ENCODE measurements around the gene FLRT1.
"Not testable (repeated sequence)": the region's sequence is repeated elsewhere in the genome, so short reads cannot be mapped to it uniquely, and the experiment has no call there.

FLRT1 gene

DNA sequence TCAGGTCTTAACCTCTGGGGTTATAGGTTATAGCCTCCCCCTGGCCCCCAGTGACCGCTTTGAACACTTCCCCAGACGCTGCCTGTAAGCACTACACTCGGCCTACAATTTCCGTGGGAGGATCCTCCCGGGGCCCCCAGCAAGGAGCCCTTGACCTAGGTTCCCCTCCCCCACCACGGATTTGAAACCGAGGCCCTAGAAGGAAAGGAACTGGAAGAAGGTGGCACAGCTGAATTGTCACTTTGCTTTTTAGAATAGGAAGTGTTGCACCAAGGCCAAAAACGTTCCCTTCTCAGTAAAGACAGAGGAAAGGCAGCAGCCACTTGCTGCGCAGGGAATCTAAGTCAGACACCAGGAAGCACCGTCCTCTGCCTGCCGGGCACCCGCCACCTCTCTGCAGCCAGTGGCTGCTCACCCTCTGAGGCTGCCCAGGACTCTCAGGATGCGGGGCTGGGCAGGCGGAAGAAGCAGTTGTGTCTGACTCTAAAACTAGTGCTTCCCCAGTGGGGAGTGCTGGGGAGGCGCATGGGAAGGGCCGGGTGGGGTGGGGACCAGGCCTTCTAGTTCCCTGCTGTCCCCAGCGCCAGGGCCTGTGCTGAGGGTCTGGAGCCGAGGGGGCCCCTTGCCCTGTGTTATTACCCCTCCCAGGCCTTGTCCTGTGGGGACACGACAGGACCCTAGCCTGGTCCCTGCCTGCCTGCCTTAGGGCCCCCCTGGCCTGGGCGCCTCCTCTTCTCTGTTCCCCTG, 7.9 kb upstream of the FLRT1 start:
- no peak for DNase-seq

DNA sequence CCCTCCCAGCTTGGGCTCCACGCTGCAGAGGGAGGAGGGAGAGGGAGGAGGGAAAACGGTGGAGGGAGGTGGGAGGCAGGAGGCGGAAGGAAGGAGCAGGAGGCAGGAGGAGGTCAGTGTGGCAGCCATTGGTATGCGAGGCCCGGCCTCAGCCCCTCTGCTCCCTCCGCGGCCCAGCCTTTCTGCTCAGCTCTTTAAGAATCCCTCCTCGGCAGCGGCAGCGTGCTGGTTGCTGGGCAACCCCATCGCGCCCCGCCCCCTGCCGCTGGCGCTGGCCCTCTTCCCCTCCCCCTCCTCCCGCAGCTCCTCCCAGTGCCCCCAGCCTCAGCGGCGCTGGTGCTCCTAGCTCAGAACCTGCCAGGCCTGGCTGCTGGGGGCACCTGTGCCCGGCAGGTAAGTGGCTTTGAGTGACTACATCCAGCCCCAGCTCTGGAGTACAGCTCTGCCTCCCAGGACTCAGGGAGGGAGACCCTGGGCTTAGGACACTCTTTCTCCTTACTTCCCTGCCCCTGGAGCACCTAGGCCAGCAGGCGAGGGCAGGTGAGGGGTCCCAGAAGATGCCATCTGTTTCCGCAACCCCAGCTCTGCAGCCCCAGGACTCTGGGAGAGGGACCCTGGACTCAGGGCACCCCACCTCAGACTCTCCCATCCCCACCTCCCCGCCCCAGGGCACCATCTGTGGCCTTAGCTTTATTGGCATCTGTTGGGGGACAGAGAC, 7.2 kb upstream of the FLRT1 start:
- DNase-seq: no peak

DNA sequence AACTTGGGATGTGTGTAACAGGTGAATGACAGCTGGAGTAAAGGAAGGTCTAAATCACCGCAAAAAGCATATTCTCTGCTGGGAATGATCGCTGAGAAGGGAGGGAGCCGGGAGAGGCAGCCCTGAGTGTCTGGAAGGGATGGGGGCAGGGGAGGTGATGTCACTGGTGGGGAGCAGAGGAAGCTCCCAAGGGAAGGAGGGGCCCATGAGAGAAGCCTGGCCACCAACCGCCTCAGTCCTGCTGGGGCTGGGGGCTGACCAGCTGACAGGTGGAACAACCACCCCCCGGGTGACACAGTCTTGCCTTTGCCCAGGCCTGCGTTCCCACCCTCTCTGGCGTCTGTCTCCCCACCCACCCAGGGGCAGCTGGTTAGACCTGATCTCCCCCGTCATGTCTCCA, 6.0 kb upstream of the FLRT1 start:
- DNase-seq: no peak

DNA sequence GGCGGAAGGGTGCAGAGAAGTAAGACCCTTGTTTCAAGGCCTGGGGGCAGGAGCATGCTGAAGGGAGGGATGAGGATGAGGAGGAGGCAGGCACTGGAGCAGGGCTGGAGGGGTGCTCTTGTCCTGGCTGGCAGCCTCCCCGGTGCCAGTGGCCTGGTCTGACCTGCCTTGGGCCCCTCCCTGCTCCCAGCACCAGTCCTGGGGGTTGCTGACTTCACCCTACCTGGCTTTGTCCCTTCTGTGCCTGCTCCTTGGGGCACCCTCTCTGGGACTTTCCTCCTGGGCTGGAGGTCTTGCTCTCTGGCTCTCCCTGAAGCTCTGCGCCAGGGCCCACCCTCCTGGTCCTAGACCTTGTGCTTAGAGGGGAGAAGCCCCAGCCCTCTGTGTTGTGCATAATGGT, 4.7 kb upstream of the FLRT1 start:
- DNase-seq: no peak

DNA sequence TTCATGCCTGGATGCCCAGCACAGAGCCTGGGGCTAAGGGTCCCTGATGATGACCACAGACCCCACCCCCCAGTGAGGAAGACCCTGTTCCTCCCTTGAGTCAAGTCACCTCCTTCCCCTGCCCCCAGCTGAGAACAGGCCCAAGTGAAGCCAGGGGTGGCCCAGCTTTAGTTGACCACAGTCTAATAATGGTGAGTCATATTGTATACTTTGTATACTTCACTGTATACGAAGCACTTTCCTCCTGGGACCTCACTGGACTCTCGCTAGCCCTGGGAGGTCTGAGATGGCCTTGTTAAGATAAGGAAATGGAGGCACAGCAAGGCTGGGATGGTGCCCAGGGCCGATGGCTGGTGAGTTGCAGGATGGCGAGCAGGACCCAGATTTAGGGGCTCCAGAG, 3.7 kb upstream of the FLRT1 start:
- DNase-seq: no peak

DNA sequence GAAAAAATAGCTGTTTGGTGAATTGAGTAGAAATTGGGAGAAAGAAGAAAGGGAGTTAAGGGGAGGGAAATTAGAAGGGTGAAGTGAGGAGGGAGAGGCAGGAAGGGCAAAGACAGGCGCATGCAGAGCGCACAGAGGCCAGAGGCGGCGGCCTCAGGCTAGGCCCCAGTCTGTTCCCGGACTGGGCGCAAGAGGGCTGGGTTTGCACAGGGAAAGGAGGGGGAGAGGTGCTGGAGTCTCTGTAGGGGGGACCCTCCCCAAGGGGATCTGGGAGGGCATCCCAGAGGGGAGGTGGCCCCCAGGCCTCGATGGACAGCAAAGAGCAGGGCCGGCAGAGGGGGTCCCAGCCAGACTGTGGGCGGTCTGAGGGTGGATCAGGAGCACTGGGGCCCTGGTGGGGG, 1.3 kb upstream of the FLRT1 start:
- DNase-seq: no peak

DNA sequence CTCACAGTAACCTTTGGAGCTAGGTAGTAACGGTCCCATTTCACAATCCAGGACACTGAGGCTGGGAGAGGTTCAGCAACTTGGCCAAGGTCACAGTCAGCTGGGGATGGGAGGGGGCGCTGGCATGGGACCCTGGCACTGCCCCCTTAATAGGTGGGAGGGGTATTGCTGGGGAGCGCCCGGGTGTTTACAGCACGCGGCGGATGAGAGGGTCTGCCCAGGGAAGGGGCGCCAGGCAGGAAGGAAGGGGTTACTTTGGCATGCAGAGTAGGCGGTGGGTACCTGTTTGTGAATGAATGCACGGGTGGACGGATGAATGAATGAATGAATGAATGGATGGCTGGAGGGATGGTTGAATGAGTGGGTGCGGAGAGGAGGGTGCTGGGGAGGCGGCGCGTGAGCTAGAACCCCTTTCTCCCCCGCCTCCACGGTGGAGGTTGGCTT, 628 bp upstream of the FLRT1 start:
- DNase-seq: no peak

DNA sequence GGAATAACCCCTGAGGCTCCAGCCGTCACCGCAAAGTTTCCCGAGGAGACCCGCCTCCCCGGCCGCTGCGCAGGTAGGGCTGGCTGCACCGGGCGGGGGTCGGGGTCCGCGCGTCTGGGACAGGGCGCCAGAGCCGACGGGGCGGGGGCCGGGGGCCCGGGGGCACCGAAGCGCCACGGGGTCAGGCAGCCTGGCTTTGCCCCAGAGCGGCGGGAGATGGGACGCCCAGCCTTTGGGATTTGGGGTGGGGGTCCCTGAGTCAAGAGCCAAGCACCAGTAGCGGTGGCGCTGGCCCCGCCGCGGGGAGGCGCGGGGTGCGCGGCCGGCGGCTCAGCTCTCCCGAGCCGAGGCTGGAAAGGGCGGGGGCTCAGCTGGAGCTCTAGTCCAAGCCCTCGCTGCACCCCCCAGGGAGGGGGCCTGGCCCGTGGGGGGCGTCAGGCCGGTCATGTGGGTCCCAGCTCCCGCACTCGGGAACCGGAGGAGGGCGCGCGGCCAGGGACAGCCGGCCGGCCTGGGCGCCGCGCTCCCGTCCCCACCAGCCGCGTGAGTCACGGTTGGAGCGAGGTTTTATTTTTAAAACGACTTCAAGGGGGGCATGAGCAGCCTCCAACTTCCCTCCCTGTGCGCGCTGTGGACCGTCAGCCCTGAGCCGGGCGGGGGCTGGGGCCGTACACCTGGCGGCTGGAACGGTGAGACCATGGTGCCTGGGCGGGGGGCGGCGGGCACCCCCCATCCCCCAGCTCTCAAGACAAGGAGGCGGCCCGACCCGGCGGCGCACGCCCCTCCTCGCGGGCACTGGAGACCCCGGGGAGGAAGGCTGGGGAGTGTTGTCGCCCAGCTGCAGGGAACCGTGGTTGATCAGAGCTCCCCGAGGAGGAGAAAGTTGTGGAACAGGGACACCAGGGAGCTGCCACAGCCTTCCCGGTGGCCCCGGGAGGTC, 626 bp downstream of the FLRT1 start:
- no peak for DNase-seq

DNA sequence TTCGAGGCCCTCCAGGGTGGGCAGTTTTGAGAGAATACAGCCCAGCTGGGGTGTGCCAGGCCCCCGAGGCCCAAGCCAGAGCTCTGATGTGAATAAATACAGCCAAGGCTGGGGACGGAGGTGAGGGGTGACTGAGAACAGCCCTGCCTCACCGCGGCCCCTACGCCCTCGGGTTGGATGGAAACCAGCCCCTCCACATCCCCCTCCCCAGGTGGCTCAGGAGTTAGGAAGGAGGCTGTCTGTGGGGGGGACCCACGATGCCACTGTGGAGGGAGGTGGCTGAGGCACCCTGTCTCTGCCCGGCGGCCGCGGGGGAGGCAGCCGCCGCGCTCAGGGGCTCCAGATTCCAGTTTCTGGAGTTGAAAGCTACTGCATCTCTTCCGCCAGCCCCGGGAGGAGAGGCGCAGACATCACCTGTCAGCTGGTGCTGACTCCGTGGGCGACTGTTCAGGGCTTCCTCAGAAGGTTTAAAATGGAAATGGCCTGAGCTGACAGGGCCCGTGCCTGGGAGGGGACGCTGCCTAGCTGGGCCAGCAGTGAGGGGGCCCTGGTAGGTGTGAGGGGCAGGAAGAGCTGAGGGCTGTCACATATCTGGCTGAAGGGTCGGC, 1.4 kb downstream of the FLRT1 start:
- DNase-seq: no peak

DNA sequence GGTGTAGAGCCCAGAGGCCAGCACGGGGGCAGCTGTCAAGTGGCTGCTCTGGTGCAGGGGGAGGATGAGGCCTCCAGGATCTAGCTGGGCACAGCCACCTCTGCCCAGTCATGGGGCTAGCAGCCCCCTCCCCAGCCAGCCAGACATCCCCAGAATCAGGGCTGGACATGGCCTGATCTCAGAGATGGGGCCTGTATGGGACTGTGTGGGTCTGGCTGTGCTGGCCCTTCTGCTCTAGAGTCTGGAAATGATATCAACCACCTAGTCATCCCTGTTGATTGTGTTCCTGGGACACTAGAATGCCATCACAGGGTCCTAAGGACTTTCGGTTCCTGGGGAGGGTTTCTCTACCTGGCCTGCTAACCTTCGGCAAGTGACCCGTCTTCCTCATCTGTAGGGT, 2.8 kb downstream of the FLRT1 start:
- no peak for DNase-seq

DNA sequence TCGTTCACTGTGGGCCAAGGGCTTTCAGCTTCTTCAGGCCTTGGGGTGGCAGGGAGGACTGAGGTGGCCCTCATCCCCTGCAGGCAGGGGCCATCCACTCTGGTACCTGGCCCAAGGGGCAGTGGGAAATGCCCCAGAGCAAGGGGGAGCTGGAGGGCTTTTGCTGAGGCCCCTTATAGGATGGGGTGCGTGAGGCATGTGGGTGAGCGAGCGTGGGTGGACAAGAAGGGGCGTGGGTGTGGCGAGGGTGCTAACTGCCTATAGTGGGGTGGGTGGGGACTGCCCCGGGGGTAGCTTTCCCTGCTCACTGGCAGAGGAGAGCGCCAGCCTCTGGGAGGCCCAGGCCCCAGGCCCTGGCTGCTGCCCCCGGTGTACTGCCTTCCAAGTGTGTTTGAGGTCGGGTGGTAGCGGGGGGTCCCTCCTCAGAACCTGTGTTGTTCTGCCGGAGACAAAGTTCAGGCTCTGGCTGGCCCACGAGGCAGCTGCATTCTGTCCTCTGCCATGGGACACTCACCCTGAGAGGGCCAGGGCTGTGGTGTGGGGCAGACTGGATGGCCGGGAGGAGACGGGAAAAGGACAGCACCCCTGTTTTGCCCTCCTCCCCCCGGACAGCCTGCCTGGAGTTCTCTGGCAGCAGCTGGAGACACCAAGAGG, 3.4 kb downstream of the FLRT1 start:
- no peak for DNase-seq

DNA sequence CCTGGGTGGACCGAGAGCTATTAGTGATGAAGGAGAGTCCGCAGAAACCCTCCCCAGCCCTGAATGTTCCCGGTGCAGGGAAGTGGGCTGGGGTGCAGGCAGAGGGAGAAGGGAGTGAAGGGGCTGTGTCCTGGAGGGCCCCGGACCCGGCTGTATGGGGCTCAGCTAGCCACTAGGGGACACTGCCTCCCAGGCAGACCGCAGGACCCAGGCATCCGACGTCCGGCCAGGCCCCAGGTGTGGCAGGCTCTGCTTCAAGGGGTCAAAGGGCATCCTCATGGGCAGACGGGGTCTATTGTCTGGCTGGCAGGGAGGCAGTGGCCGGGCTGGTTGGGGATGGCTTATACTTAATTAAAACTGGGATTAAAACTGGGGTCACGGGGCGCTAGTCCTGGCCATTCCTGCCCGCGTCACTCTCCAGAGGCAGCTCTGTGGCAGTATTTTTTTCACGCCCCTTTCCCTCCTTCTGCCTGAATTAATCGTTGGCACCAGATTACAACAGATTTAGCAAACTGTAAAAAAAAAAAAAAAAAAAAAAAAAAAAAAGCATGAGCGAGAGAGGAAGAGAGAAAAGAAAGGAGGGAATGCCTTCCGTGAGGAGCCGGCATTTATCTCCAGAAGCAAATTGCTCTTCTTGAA, 5.1 kb downstream of the FLRT1 start:
- DNase-seq: no peak

DNA sequence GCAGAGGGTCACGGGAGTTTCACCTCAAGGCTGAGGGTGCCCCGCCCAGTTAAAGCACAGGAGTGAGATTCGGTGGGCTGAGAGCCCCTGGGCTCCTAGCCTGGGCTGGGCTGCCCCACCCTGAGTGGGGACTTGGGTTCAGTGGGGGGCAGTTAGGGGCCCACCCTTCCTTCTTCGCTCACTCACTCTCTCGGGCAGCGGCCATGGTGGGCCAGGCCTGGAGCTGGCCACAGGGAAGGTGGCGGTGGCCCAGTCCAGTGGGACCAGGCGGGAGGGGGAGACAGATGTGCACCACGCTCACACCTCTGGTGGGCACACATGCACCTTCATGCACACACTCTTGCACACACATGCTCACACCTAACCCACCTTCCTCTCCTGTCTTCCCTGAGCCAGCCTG, 6.1 kb downstream of the FLRT1 start:
- no peak for DNase-seq

DNA sequence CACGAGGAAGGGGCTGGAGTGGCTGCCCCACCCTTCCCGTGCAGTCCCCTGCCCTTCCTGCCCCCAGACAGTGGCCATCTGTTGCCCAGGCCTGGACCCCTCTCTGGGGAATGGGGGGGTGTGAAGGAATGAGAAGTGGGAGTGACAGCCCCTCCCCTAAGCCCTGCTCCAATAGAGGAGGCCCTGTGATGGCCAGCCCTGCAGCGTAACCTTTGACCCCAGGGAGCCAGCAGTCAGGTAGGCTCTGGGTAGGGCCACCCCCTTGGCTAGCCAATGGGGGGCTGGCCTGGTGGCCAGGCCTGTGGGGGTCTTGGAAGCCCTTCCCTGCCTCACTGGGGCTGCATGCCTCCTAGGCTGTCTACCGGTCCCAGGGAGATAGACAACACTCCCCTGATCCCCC, 6.6 kb downstream of the FLRT1 start:
- DNase-seq: no peak

DNA sequence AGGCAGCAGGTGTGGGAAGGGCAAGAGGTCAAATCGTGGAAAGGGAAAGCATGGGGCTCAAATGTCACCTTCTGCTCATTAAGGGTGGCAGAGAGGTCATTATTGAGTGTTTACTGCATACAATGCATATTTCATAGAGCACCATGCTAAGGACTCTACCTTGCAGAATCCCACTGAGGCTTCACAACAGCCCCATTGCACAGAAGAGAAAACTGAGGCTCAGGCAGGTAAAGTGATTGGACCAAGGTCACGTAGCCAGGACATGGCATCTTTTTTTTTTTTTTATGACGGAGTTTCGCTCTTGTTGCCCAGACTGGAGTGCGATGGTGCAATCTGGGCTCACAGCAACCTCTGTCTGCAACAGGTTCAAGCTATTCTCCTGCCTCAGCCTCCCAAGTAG, 7.8 kb downstream of the FLRT1 start:
- DNase-seq: no peak

DNA sequence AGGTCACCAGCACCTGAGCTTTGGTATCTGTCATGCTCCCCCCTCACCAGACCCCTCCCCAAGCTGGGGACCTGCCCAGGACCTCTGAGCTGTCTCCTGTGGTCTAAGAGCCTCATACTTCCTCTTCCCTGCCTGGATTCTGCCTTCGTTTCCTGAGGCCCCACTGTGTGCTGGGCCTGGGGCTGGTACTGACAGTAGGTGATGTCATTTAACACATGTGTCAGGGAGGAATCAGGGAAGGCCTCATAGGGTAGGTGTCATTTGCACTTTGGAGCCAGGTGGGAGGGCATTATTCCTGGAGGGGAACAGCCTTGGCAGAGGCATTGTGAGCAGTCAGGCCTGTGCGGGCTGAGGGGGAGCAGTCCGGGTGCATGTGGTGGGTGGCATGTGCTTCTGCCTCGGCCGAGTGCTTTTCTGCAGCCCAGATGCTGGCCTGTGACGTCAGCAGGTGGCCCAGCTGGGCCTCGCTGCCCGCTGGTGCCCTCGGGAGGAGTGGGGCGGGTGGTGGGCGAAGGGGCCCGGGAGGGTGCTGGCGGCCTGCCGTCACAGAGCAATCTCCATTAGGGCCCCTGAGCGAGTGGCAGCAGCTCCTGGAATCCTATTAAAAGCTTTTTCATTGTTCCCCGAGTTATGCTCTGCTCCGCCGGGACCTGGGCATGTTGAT, 9.1 kb downstream of the FLRT1 start:
- no peak for DNase-seq

DNA sequence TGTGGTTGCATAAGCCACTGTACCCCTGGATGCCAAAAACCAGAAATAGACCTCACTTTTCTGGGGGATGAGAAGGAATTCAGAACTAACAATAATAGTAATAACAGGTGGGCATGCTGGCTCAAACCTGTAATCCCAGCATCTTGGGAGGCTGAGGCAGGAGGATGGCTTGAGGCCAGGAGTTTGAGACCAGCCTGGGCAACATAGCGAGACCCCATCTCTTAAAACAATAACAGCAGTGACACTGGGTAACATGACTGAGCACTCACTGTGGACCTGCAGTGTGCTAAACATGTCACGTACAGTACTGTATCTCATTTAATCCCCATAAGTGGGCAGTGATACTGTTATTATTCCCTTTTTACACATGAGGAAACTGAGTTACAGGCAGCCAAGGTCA, 10.0 kb downstream of the FLRT1 start:
- DNase-seq: no peak

DNA sequence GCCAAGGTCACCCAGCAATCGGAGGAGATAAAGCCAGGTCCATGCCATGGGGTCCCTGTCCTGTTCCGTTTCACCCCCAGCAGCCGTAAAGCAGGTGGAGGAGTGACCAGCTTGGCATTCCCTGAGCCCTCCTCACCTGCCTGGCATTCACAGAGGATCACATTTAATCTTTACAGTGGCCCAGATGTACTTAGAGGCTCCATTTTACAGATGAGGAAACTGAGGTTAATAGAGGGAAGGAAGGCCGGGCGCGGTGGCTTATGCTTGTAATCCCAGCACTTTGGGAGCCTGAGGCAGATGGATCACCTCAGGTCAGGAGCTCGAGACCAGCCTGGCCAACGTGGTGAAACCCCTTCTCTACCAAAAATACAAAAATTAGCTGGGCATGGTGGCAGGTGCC, 11.6 kb downstream of the FLRT1 start:
- DNase-seq: not testable (repeated sequence)

DNA sequence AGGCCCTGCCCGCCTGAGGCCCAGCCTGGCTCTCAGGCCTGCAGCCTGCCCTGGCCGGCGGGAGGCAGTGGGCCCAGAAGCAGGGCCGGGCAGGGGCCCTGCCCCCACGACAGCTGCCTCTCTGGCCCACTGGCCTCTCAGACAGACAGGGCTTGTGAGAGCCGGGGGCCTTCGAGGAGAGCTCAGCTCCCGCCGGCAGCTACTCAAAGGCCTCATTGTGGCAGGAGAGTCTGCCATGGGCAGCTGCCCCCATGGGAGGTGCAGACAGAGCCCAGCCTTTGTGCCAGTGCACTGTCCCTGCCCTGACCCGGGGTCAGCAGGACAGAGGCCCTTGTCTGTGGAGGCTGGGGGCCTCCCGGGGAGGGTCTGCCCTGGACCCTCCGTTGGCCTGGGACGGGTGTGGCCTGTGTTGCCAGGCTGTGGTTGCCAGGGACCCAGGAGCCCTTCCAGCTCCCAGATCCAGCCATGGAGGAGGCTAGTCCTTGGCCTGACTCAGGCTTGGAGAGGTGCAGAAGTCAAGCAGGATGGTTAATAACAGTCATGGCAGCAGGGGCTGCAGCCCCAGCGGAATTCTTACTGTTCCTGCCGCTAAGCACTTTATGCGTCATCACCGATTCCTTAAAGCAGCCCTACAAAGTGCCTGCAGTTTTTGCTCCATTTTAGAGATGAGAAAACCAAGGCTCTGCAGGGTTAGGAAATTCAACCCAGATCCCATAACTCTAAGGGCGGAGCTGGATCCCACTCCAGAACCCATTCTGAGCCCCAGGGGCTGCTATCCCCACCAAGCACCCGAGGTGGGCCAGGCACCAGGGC, 12.5 kb downstream of the FLRT1 start:
- no peak for DNase-seq

DNA sequence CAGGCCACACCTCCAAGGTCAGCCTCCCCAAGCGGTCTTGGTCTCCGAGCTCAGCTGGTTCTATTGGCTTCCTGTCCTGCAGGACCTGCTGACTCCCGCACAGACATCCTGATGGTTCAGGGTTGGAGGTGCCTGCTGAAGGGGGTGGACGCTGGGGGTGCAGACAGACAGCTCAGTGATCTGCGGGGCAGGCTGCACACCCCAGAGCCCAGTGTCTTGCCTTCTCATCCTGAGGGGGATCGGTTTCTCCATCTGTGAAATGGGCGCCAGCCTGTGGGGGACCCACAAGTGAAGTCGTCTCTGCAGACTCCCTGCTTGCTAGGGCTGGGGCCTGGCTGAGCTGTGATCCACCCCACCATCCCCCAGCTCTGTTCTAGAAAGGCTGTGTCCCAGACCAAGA, 13.8 kb downstream of the FLRT1 start:
- DNase-seq: no peak

DNA sequence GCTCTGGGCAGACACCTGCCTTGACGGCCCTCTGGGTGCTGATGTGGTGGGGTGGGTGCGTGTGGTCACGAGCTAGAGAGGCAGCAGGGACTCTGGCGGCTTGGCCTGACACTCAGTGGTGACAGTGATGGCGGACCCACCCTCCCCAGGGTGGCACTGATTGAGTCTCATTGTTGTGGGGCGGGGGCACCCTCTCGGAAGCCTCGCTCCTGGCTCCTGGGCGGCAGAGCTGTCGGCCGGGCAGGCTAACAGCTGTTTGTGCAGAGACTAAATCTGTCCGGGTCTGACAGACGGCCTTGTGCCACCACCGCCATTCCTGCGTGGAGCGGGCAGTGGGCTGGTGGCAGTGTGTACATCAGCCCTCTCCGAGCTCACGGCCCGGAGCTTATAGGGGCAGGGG, 15.6 kb downstream of the FLRT1 start:
- no peak for DNase-seq

Measured in stimulated activated naive CD4-positive, alpha-beta T cell (primary cell).